CD14-positive monocyte (primary cell): Measurements from ENCODE around the gene TINAGL1. TPM values are rescaled to one million over a fixed set of nuclear protein-coding genes. Genes with fewer than 3 reads are reported as not detected.

ENCODE experiments used
- DNase-seq, 3 donors: peaks; one replicate each; pipeline ENCODE4 v3.0.0-alpha.2; 2011 to 2022
- H2AFZ ChIP-seq: 2 replicates; pipeline ENCODE4 v1.6.0; 2012; ENCODE audit warnings: mild to moderate bottlenecking, low read depth, low read length, inconsistent platforms; ENCODE audit not compliant: insufficient read depth, poor library complexity, severe bottlenecking
- H3K27ac ChIP-seq, 2 donors: 1 replicate in 1 of 2; 2 replicates in 1 of 2; pipeline ENCODE4 v1.5.1; 2012 to 2013; ENCODE audit warnings: low read length in 2 of 2, control low read depth in 1 of 2, inconsistent platforms in 1 of 2, low read depth in 1 of 2, mild to moderate bottlenecking in 1 of 2
- H3K27me3 ChIP-seq, 2 donors: one replicate each; pipeline versions ENCODE4 v1.6.0 to v1.6.1; 2011 to 2013; ENCODE audit warnings: low read length in 2 of 2; ENCODE audit not compliant: control insufficient read depth in 2 of 2, insufficient read depth in 2 of 2
- H3K36me3 ChIP-seq, 2 donors: replicated peaks in 1 of 2; 1 replicate in 1 of 2; 2 replicates in 1 of 2; pipeline versions ENCODE4 v1.5.1 to v1.6.1; 2012 to 2013; ENCODE audit warnings: low read length in 2 of 2, control low read depth in 1 of 2, inconsistent platforms in 1 of 2, mild to moderate bottlenecking in 1 of 2; ENCODE audit not compliant: insufficient read depth in 2 of 2, control insufficient read depth in 1 of 2
- H3K4me1 ChIP-seq, 2 donors: 1 replicate in 1 of 2; 2 replicates in 1 of 2; pipeline versions ENCODE4 v1.5.1 to v1.6.1; 2012 to 2013; ENCODE audit warnings: low read length in 2 of 2, control low read depth in 1 of 2, inconsistent platforms in 1 of 2, mild to moderate bottlenecking in 1 of 2, moderate library complexity in 1 of 2; ENCODE audit not compliant: insufficient read depth in 2 of 2, control insufficient read depth in 1 of 2
- H3K4me2 ChIP-seq: replicated peaks from 2 replicates; pipeline ENCODE3; 2012; ENCODE audit warnings: low read length, moderate library complexity, mild to moderate bottlenecking; ENCODE audit not compliant: poor library complexity, severe bottlenecking; ENCODE audit errors: extremely low read depth
- H3K4me3 ChIP-seq, 3 experiments: fragments of 200-600 bp in 1 of 3; sonication (generic) in 1 of 3; replicated peaks in 1 of 3; 1 replicate in 2 of 3; 2 replicates in 1 of 3; pipeline ENCODE4 v1.5.1; 2011 to 2013; ENCODE audit warnings: low read length in 3 of 3, mild to moderate bottlenecking in 3 of 3, control low read depth in 2 of 3, low read depth in 2 of 3, inconsistent platforms in 1 of 3, moderate library complexity in 1 of 3
- H3K79me2 ChIP-seq: 2 replicates; pipeline ENCODE4 v1.6.0; 2012; ENCODE audit warnings: mild to moderate bottlenecking, control low read depth, inconsistent platforms, low read length, moderate library complexity; ENCODE audit not compliant: insufficient read depth
- H3K9ac ChIP-seq: 2 replicates; pipeline ENCODE4 v1.6.0; 2017; ENCODE audit warnings: low read length, mild to moderate bottlenecking; ENCODE audit not compliant: insufficient read depth, poor library complexity, severe bottlenecking
- H3K9me3 ChIP-seq, 2 donors: replicated peaks in 1 of 2; 1 replicate in 1 of 2; 2 replicates in 1 of 2; pipeline versions ENCODE4 v1.5.1 to v1.6.1; 2012 to 2013; ENCODE audit warnings: low read length in 2 of 2, control low read depth in 1 of 2; ENCODE audit not compliant: control insufficient read depth in 1 of 2, insufficient read depth in 1 of 2
- H4K20me1 ChIP-seq: 2 replicates; pipeline ENCODE4 v1.6.0; 2012; ENCODE audit warnings: mild to moderate bottlenecking, low read length, control low read depth, moderate library complexity; ENCODE audit not compliant: insufficient read depth
- H3K27ac Mint-ChIP-seq, 7 donors: one replicate each; pipeline ENCODE4 v1.8.0; 2020; ENCODE audit warnings: mild to moderate bottlenecking in 7 of 7, mixed read lengths in 7 of 7, moderate library complexity in 6 of 7, inconsistent platforms in 2 of 7
- H3K27me3 Mint-ChIP-seq, 3 donors: one replicate each; pipeline ENCODE4 v1.8.0; 2021 to 2022; ENCODE audit warnings: low read depth in 3 of 3, mild to moderate bottlenecking in 3 of 3, mixed read lengths in 3 of 3, moderate library complexity in 3 of 3, inconsistent platforms in 1 of 3
- H3K36me3 Mint-ChIP-seq, 2 donors: one replicate each; pipeline ENCODE4 v1.8.0; 2020; ENCODE audit warnings: mixed read lengths in 2 of 2, inconsistent platforms in 1 of 2, mild to moderate bottlenecking in 1 of 2
- H3K4me1 Mint-ChIP-seq: one replicate; pipeline ENCODE4 v1.8.0; 2020; ENCODE audit warnings: mild to moderate bottlenecking, mixed read lengths
- H3K4me3 Mint-ChIP-seq, 2 donors: one replicate each; pipeline ENCODE4 v1.8.0; 2020; ENCODE audit warnings: mild to moderate bottlenecking in 2 of 2, mixed read lengths in 2 of 2, moderate library complexity in 1 of 2
- H3K9me3 Mint-ChIP-seq, 7 donors: one replicate each; pipeline ENCODE4 v1.8.0; 2020 to 2022; ENCODE audit warnings: mixed read lengths in 7 of 7, mild to moderate bottlenecking in 6 of 7, moderate library complexity in 6 of 7, inconsistent platforms in 2 of 7
- WGBS: methylation state at CpG from one replicate; pipeline ENCODE4 v1.1.5; 2013; ENCODE audit warnings: missing lambda C conversion rate; ENCODE audit not compliant: insufficient coverage; 5-methylcytosine and 5-hydroxymethylcytosine counted together
- intact Hi-C, 2 donors: fragments of 100-400 bp; cut with micrococcal nuclease; formaldehyde crosslinking; loops; one replicate each; pipeline versions ENCODE4 v1.15.0 to v1.15.1; 2023
- polyA plus RNA-seq, 3 donors: library from polyadenylated mRNA; depleted of rRNA in 1 of 3; unstranded in 2 of 3; stranded (reverse) in 1 of 3; fragments of 300-500 nt in 2 of 3; fragments of >200 nt in 1 of 3; fragmentation: Illumina TruSeq in 2 of 3; gene quantifications; 1 replicate in 2 of 3; 2 replicates in 1 of 3; pipeline ENCODE4 v1.2.3, GENCODE V29; 2012 to 2021
- TF ChIP-seq, protein P1 (sequence below): fragments of 200-600 bp; IDR thresholded peaks from one replicate; pipeline ENCODE4 v1.8.0; 2022; ENCODE audit warnings: antibody characterized with exemption, mild to moderate bottlenecking

The TINAGL1 gene
- polyA plus RNA-seq, 3 donors = 0.07 TPM; not detected in 2

DNA sequence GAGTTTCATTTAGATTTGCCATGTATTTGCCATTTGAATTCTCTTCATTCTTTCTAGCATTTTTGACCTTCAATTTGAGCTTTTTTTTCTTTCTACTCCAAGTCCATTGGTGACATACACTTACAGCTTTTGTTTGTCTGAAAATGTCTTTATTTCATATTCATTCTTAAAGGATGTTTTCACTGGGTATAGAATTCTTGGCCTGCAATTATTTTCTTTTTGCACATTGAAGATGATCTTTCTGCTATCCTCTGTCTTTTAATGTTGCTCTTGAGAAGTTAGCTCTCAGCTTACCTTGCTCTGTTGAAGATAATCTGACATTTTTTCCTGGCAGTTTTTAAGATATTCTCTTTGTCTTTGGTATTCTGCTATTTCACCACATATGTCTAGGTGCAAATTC lies 16.6 kb upstream of the TINAGL1 start:
- no peak overlapping the region for H3K4me3 Mint-ChIP-seq
- no peaks in the 10 kb centered on the region for H3K4me1 ChIP-seq
- peaks cover 0 to 12% (median 0%) of the 10 kb centered on the region in 7 donors for H3K9me3 Mint-ChIP-seq
- intact Hi-C loops = loop anchor here (5.0 to 10.0 kb wide), 3 partner anchors 58 to 375 kb away; partner anchors contain the start of gene HCRTR1 (in 1 of the 2)
- H3K36me3 ChIP-seq = no peaks in the 10 kb centered on the region
- H3K79me2 ChIP-seq = no peaks in the 10 kb centered on the region
- no peak overlapping the region for H3K27ac Mint-ChIP-seq
- H3K4me2 ChIP-seq = no peak overlapping the region
- no peak overlapping the region for H3K4me3 ChIP-seq
- H3K4me1 Mint-ChIP-seq = peaks cover 2% of the 10 kb centered on the region
- TF ChIP-seq, protein P1, sequence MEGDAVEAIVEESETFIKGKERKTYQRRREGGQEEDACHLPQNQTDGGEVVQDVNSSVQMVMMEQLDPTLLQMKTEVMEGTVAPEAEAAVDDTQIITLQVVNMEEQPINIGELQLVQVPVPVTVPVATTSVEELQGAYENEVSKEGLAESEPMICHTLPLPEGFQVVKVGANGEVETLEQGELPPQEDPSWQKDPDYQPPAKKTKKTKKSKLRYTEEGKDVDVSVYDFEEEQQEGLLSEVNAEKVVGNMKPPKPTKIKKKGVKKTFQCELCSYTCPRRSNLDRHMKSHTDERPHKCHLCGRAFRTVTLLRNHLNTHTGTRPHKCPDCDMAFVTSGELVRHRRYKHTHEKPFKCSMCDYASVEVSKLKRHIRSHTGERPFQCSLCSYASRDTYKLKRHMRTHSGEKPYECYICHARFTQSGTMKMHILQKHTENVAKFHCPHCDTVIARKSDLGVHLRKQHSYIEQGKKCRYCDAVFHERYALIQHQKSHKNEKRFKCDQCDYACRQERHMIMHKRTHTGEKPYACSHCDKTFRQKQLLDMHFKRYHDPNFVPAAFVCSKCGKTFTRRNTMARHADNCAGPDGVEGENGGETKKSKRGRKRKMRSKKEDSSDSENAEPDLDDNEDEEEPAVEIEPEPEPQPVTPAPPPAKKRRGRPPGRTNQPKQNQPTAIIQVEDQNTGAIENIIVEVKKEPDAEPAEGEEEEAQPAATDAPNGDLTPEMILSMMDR = no peak
- no peak for DNase-seq
- no peak overlapping the region for H2AFZ ChIP-seq
- H3K27me3 ChIP-seq = no peaks in the 10 kb centered on the region
- H3K27ac ChIP-seq = no peak overlapping the region
- no peak overlapping the region for H3K9ac ChIP-seq
- H3K36me3 Mint-ChIP-seq = no peaks in the 10 kb centered on the region
- H3K9me3 ChIP-seq = peaks cover 0 to 3% of the 10 kb centered on the region in 2 donors
- H3K27me3 Mint-ChIP-seq = peaks cover 0 to 7% (median 4%) of the 10 kb centered on the region in 3 donors
- no peaks in the 10 kb centered on the region for H4K20me1 ChIP-seq

DNA sequence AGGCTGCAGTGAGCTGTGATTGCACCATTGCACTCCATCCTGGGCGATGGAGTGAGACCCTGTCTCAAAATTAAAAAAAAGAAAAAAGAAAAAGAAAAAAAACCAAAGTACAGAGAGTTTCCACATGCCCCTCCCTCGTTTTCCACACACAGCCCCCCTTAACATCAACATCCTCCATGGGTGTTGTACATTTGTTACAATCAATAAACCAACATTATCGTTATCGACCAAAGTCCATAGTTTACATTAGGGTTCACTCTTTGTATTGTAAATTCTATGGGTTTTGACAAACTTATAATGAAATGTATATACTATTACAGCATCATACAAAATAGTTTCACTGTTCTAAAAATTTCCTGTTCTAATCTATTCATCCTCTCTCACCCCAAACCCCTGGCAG lies 15.9 kb upstream of the TINAGL1 start:
- Histone ChIP-seq H3K79me2 (no peaks in the 10 kb centered on the region), H4K20me1 (no peaks in the 10 kb centered on the region), H3K9ac (no peak overlapping the region), H3K4me2 (no peak overlapping the region), H3K9me3 (peaks cover 0 to 3% of the 10 kb centered on the region in 2 donors), H3K27ac (no peak overlapping the region), H3K27me3 (no peaks in the 10 kb centered on the region), H2AFZ (no peak overlapping the region), H3K4me1 (no peaks in the 10 kb centered on the region), H3K36me3 (no peaks in the 10 kb centered on the region), H3K4me3 (no peak overlapping the region)
- H3K27ac Mint-ChIP-seq = no peak overlapping the region
- H3K27me3 Mint-ChIP-seq = peaks cover 0 to 7% (median 4%) of the 10 kb centered on the region in 3 donors
- WGBS = no CpG with 5 or more reads among the region's 4 CpGs
- peaks cover 0 to 12% (median 0%) of the 10 kb centered on the region in 7 donors for H3K9me3 Mint-ChIP-seq
- H3K4me3 Mint-ChIP-seq = no peak overlapping the region
- no peak for DNase-seq
- TF ChIP-seq, protein P1 = no peak
- H3K4me1 Mint-ChIP-seq = peaks cover 1% of the 10 kb centered on the region
- intact Hi-C loops = loop anchor here in 1 of 2 donors (5.0 to 10.0 kb wide), 2 partner anchors 57 to 234 kb away; partner anchors contain the start of gene HCRTR1
- no peaks in the 10 kb centered on the region for H3K36me3 Mint-ChIP-seq
